Measurements from ENCODE around the gene DZIP1. TPM values are rescaled to one million over a fixed set of nuclear protein-coding genes. Genes with fewer than 3 reads are reported as not detected.
"Not testable (repeated sequence)": the region's sequence is repeated elsewhere in the genome, so short reads cannot be mapped to it uniquely, and the experiment has no call there.

Gene DZIP1
- 4.7 TPM for total RNA-seq
- long read RNA-seq, partial matches to known transcripts = 2 of 2 reads
- long read RNA-seq, other reads (novel, unspliced or antisense) = 0 of 2 reads

GRCh38 chr13:95644601-95645052 lies at the start of gene DZIP1:
DZIP1 (minus strand) TSS chr13:95644706; CDS start chr13:95642029, 2,677 bp downstream.
- intact Hi-C loops (cut with DNase I) = no loop called here
- peak; percentile 90 for DNase-seq (ENCODE audit: missing footprints)
- ATAC-seq = peak; percentile 92

GRCh38 chr13:95690986-95691385 lies 46.5 kb upstream of the DZIP1 start:
- intact Hi-C loops (cut with DNase I); ATAC-seq; DNase-seq (ENCODE audit: missing footprints): not testable (repeated sequence)

GRCh38 chr13:95689582-95689926 lies 45.0 kb upstream of the DZIP1 start:
- intact Hi-C loops (cut with DNase I) = no loop called here
- DNase-seq (ENCODE audit: missing footprints) = no peak
- ATAC-seq = no peak

- ATAC-seq; intact Hi-C loops (cut with DNase I): not testable (repeated sequence)
- peak; percentile 64 for DNase-seq (ENCODE audit: missing footprints)
Measured at GRCh38 chr13:95684960-95685359, 40.5 kb upstream of the DZIP1 start.

GRCh38 chr13:95684418-95684817 lies 39.9 kb upstream of the DZIP1 start:
- ATAC-seq = no peak
- DNase-seq (ENCODE audit: missing footprints) = no peak
- intact Hi-C loops (cut with DNase I) = no loop called here

GRCh38 chr13:95679722-95680121 lies 35.2 kb upstream of the DZIP1 start:
- intact Hi-C loops (cut with DNase I) = loop anchor here (5.0 kb wide), 1 partner anchor 182 kb away; no protein-coding TSS in a partner anchor
- no peak for ATAC-seq
- no peak for DNase-seq (ENCODE audit: missing footprints)

GRCh38 chr13:95678967-95679366 lies 34.5 kb upstream of the DZIP1 start:
- no peak for ATAC-seq
- intact Hi-C loops (cut with DNase I) = loop anchor here (5.0 kb wide), 1 partner anchor 182 kb away; no protein-coding TSS in a partner anchor
- DNase-seq (ENCODE audit: missing footprints) = no peak

- no peak for DNase-seq (ENCODE audit: missing footprints)
- intact Hi-C loops (cut with DNase I) = loop anchor here (5.0 kb wide), 1 partner anchor 180 kb away; no protein-coding TSS in a partner anchor
Measured at GRCh38 chr13:95677564-95678266, 33.2 kb upstream of the DZIP1 start.

GRCh38 chr13:95676762-95677563 lies 32.5 kb upstream of the DZIP1 start, which contains the start of gene DNAJC3:
DNAJC3 (plus strand) TSS chr13:95677139; CDS start chr13:95677256, 117 bp downstream.
- DNase-seq (ENCODE audit: missing footprints) (peak; percentile 100), ATAC-seq (peak; percentile 99)
- intact Hi-C loops (cut with DNase I) = loop anchor here (5.0 kb wide), 1 partner anchor 180 kb away; no protein-coding TSS in a partner anchor

More at GRCh38 chr13:95677564-95678266, 33.2 kb upstream of the DZIP1 start:
- no peak for ATAC-seq

- intact Hi-C loops (cut with DNase I) = loop anchor here (5.0 kb wide), 1 partner anchor 179 kb away; no protein-coding TSS in a partner anchor
- ATAC-seq (no peak), DNase-seq (ENCODE audit: missing footprints) (no peak)
Measured at GRCh38 chr13:95676105-95676761, 31.7 kb upstream of the DZIP1 start.

- no peak for DNase-seq (ENCODE audit: missing footprints)
- ATAC-seq = peak; percentile 62
- intact Hi-C loops (cut with DNase I) = no loop called here
Measured at GRCh38 chr13:95671597-95671996, 27.1 kb upstream of the DZIP1 start.

GRCh38 chr13:95667235-95667634 lies 22.7 kb upstream of the DZIP1 start:
- DNase-seq (ENCODE audit: missing footprints); ATAC-seq; intact Hi-C loops (cut with DNase I): not testable (repeated sequence)

- intact Hi-C loops (cut with DNase I) = loop anchor here (5.0 kb wide), 2 partner anchors 124 to 164 kb away; no protein-coding TSS in a partner anchor
- ATAC-seq = no peak
- DNase-seq (ENCODE audit: missing footprints) = no peak
Measured at GRCh38 chr13:95660981-95661581, 16.6 kb upstream of the DZIP1 start.

GRCh38 chr13:95659500-95659899 lies 15.0 kb upstream of the DZIP1 start:
- intact Hi-C loops (cut with DNase I) = loop anchor here (5.0 kb wide), 1 partner anchor 37 kb away; no protein-coding TSS in a partner anchor
- DNase-seq (ENCODE audit: missing footprints) = no peak
- no peak for ATAC-seq

GRCh38 chr13:95656386-95657015 lies 12.0 kb upstream of the DZIP1 start:
- no peak for DNase-seq (ENCODE audit: missing footprints)
- intact Hi-C loops (cut with DNase I) = loop anchor here (5.0 kb wide), 1 partner anchor 34 kb away; no protein-coding TSS in a partner anchor
- no peak for ATAC-seq

GRCh38 chr13:95652821-95653220 lies 8.3 kb upstream of the DZIP1 start:
- ATAC-seq (peak; percentile 28), DNase-seq (ENCODE audit: missing footprints) (no peak)
- intact Hi-C loops (cut with DNase I) = no loop called here

GRCh38 chr13:95652244-95652764 lies 7.8 kb upstream of the DZIP1 start:
- intact Hi-C loops (cut with DNase I) = no loop called here
- ATAC-seq (no peak), DNase-seq (ENCODE audit: missing footprints) (no peak)

GRCh38 chr13:95650696-95651095 lies 6.2 kb upstream of the DZIP1 start:
- ATAC-seq (no peak), DNase-seq (ENCODE audit: missing footprints) (no peak)
- intact Hi-C loops (cut with DNase I) = no loop called here
